Measurements from ENCODE around the gene UNG. TPM values are rescaled to one million over a fixed set of nuclear protein-coding genes. Genes with fewer than 3 reads are reported as not detected.

Gene UNG
- total RNA-seq, 1 experiment from 2014 or later, result 188 TPM

DNA sequence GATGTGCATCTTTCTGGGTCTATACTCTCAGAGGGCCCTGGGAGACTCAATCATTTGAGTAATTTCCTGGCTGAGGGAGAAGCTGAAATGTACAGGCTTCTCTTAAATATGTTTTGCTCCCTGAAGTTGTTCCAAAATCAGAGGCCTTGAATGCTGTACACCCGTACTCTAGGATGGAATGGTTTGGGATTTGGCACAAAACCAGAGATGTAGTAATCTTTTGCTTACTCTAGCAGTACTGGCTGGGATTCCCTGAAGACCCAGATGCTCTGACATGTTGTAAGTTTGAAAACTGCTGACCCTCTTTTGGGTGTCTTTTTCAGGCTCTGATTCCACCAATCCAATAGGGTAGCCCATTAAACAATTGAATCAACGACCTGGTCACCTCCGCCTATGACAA, 29.4 kb downstream of the UNG start:
- no peak for TF ChIP-seq CTCF (conservative IDR thresholded peaks at IDR 0.05)
- H2AK5ac ChIP-seq (ENCODE audit: insufficient read length, low read length), result no peak overlapping the region
- H3K9me3 Mint-ChIP-seq, result no peaks in the 10 kb centered on the region

More for the DNA sequence above, 29.4 kb downstream of the UNG start:
- Histone ChIP-seq H4K8ac (replicated peaks; ENCODE audit: insufficient read length, low read depth, low read length) (no peak overlapping the region), H3K27me3 (ENCODE audit: insufficient read depth, low read length) (no peaks in the 10 kb centered on the region), H3K18ac (ENCODE audit: insufficient read length, low read depth, low read length) (no peak overlapping the region), H2BK20ac (ENCODE audit: low read depth, low read length, poor library complexity, severe bottlenecking) (no peak overlapping the region), H2BK120ac (ENCODE audit: low read depth, low read length, poor library complexity, severe bottlenecking) (no peak overlapping the region), H3K14ac (ENCODE audit: insufficient read depth, low read length) (no peak overlapping the region), H4K91ac (ENCODE audit: insufficient read length, low read depth, low read length) (no peak overlapping the region), H3K79me1 (ENCODE audit: insufficient read depth, low read depth, low read length, poor library complexity, severe bottlenecking) (no peaks in the 10 kb centered on the region), H3K23ac (ENCODE audit: insufficient read length, low read depth, low read length) (no peak overlapping the region), H3T11ph (ENCODE audit: low read length) (no peak overlapping the region), H3K9ac (ENCODE audit: extremely low read depth, insufficient read length, low read length) (no peak overlapping the region), H4K20me1 (ENCODE audit: control insufficient read depth, insufficient read depth, insufficient read length) (no peaks in the 10 kb centered on the region), H3K4me2 (ENCODE audit: insufficient read depth, insufficient read length, low read length) (no peak overlapping the region), H2BK12ac (ENCODE audit: insufficient read length, low read depth, low read length) (no peak overlapping the region), H2BK15ac (ENCODE audit: low read depth, low read length) (no peak overlapping the region), H3K4ac (ENCODE audit: low read depth, low read length) (no peak overlapping the region), H3K23me2 (ENCODE audit: insufficient read length, low read depth, low read length, poor library complexity, severe bottlenecking) (no peaks in the 10 kb centered on the region), H3K9me3 (ENCODE audit: control insufficient read depth, low read depth, low read length) (no peaks in the 10 kb centered on the region), H3K27ac (ENCODE audit: insufficient read length, low read depth, low read length) (no peak overlapping the region), H4K5ac (ENCODE audit: insufficient read length, low read depth, low read length) (no peak overlapping the region), H2BK5ac (ENCODE audit: insufficient read length, low read length) (no peak overlapping the region), H2AFZ (ENCODE audit: low read length) (no peak overlapping the region), H3K79me2 (ENCODE audit: insufficient read depth, low read length) (no peaks in the 10 kb centered on the region), H3K4me1 (ENCODE audit: insufficient read depth, low read length) (peaks cover 6% of the 10 kb centered on the region), H3K56ac (ENCODE audit: insufficient read length, low read depth, low read length) (no peak overlapping the region)
- no peak overlapping the region for H3K4me3 Mint-ChIP-seq
- no peak for DNase-seq
- WGBS (ENCODE audit: extremely low coverage, insufficient read length, low lambda C conversion rate), result no CpG with 5 or more reads among the region's 3 CpGs
- H3K36me3 Mint-ChIP-seq (ENCODE audit: insufficient read depth in 1 of 3, low read depth in 3 of 3), result no peaks in the 10 kb centered on the region; a peak in 1 of 7 replicates
- peaks cover 8 to 9% of the 10 kb centered on the region in 2 experiments for H3K4me1 Mint-ChIP-seq
- no peak overlapping the region for H3K27ac Mint-ChIP-seq
- no peaks in the 10 kb centered on the region; the same call in 1 of the 2 replicates for H3K27me3 Mint-ChIP-seq (ENCODE audit: low read depth)
